Nephron (organoid): ENCODE results near the gene ATXN7L1.

Source experiments
- H3K27ac Mint-ChIP-seq, 3 experiments: 2 replicates each; pipeline ENCODE4 v1.8.0; 2020; ENCODE audit warnings: mixed read lengths in 3 of 3, mild to moderate bottlenecking in 2 of 3, moderate library complexity in 1 of 3
- H3K27me3 Mint-ChIP-seq: 2 replicates; pipeline ENCODE4 v1.8.0; 2021; ENCODE audit warnings: low read depth, mild to moderate bottlenecking, moderate library complexity, mixed read lengths
- H3K36me3 Mint-ChIP-seq: 2 replicates; pipeline ENCODE4 v1.8.0; 2020; ENCODE audit warnings: low read depth, mixed read lengths
- H3K4me1 Mint-ChIP-seq: 2 replicates; pipeline ENCODE4 v1.8.0; 2020; ENCODE audit warnings: mixed read lengths
- H3K4me3 Mint-ChIP-seq, 3 experiments: 2 replicates each; pipeline ENCODE4 v1.8.0; 2020; ENCODE audit warnings: mild to moderate bottlenecking in 3 of 3, mixed read lengths in 3 of 3, moderate library complexity in 2 of 3
- H3K9me3 Mint-ChIP-seq: 2 replicates; pipeline ENCODE4 v1.8.0; 2020; ENCODE audit warnings: mixed read lengths
- CTCF ChIP-seq, 3 experiments: fragments of 200-600 bp; sonication (generic); IDR thresholded peaks; one replicate each; pipeline ENCODE4 v1.5.0; 2021; ENCODE audit warnings: antibody characterized with exemption in 3 of 3; ENCODE audit not compliant: unreplicated experiment in 3 of 3

Gene ATXN7L1

GRCh38 chr7:105643384-105643783, 233.0 kb downstream of the ATXN7L1 start:
- no peak overlapping the region for H3K4me3 Mint-ChIP-seq
- H3K27ac Mint-ChIP-seq: no peak overlapping the region
- peaks cover 56% of the 10 kb centered on the region for H3K4me1 Mint-ChIP-seq
- no peaks in the 10 kb centered on the region for H3K9me3 Mint-ChIP-seq
- TF ChIP-seq CTCF (IDR thresholded peaks at IDR 0.05; ENCODE audit: unreplicated experiment in 3 of 3): no peak
- H3K27me3 Mint-ChIP-seq: peaks cover 11% of the 10 kb centered on the region
- H3K36me3 Mint-ChIP-seq: peaks cover 9% of the 10 kb centered on the region

- H3K9me3 Mint-ChIP-seq: no peaks in the 10 kb centered on the region
- no peak overlapping the region for H3K4me3 Mint-ChIP-seq
- peaks cover 8% of the 10 kb centered on the region for H3K27me3 Mint-ChIP-seq
- peaks cover 56% of the 10 kb centered on the region for H3K4me1 Mint-ChIP-seq
- peaks cover 20% of the 10 kb centered on the region for H3K36me3 Mint-ChIP-seq
- H3K27ac Mint-ChIP-seq: no peak overlapping the region
- no peak for TF ChIP-seq CTCF (IDR thresholded peaks at IDR 0.05; ENCODE audit: unreplicated experiment in 3 of 3)
Measured at GRCh38 chr7:105642264-105642663, 234.1 kb downstream of the ATXN7L1 start.

- TF ChIP-seq CTCF (IDR thresholded peaks at IDR 0.05; ENCODE audit: unreplicated experiment in 3 of 3): no peak
- peaks cover 31% of the 10 kb centered on the region for H3K36me3 Mint-ChIP-seq
- peaks cover 8% of the 10 kb centered on the region for H3K27me3 Mint-ChIP-seq
- peaks cover 56% of the 10 kb centered on the region for H3K4me1 Mint-ChIP-seq
- H3K27ac Mint-ChIP-seq: peak overlapping the region in 1 of 3 experiments; percentile 28
- no peaks in the 10 kb centered on the region for H3K9me3 Mint-ChIP-seq
- no peak overlapping the region for H3K4me3 Mint-ChIP-seq
Measured at GRCh38 chr7:105640956-105641810, 235.2 kb downstream of the ATXN7L1 start.

GRCh38 chr7:105639667-105640493, 236.5 kb downstream of the ATXN7L1 start:
- Mint-ChIP-seq H3K4me3 (peak overlapping the region in 2 of 3 experiments; percentile 43 to 55), H3K27me3 (peaks cover 8% of the 10 kb centered on the region), H3K27ac (peak overlapping the region; percentile 20 to 87 (median 57)), H3K4me1 (peaks cover 54% of the 10 kb centered on the region), H3K9me3 (no peaks in the 10 kb centered on the region), H3K36me3 (peaks cover 35% of the 10 kb centered on the region)
- TF ChIP-seq CTCF (IDR thresholded peaks at IDR 0.05; ENCODE audit: unreplicated experiment in 3 of 3): no peak

GRCh38 chr7:105638902-105639495, 237.4 kb downstream of the ATXN7L1 start:
- Mint-ChIP-seq H3K9me3 (no peaks in the 10 kb centered on the region), H3K36me3 (peaks cover 42% of the 10 kb centered on the region), H3K27me3 (peaks cover 8% of the 10 kb centered on the region), H3K27ac (peak overlapping the region; percentile 20 to 87 (median 57)), H3K4me1 (peaks cover 46% of the 10 kb centered on the region), H3K4me3 (peak overlapping the region; percentile 52 to 64 (median 58))
- no peak for TF ChIP-seq CTCF (IDR thresholded peaks at IDR 0.05; ENCODE audit: unreplicated experiment in 3 of 3)
